ENCODE measurements around the gene RNPS1. TPM values are rescaled to one million over a fixed set of nuclear protein-coding genes. Genes with fewer than 3 reads are reported as not detected.

The RNPS1 gene
- polyA plus RNA-seq, 1 of the 3 experiments (the other 2 are of a cell fraction): 277 TPM

DNA sequence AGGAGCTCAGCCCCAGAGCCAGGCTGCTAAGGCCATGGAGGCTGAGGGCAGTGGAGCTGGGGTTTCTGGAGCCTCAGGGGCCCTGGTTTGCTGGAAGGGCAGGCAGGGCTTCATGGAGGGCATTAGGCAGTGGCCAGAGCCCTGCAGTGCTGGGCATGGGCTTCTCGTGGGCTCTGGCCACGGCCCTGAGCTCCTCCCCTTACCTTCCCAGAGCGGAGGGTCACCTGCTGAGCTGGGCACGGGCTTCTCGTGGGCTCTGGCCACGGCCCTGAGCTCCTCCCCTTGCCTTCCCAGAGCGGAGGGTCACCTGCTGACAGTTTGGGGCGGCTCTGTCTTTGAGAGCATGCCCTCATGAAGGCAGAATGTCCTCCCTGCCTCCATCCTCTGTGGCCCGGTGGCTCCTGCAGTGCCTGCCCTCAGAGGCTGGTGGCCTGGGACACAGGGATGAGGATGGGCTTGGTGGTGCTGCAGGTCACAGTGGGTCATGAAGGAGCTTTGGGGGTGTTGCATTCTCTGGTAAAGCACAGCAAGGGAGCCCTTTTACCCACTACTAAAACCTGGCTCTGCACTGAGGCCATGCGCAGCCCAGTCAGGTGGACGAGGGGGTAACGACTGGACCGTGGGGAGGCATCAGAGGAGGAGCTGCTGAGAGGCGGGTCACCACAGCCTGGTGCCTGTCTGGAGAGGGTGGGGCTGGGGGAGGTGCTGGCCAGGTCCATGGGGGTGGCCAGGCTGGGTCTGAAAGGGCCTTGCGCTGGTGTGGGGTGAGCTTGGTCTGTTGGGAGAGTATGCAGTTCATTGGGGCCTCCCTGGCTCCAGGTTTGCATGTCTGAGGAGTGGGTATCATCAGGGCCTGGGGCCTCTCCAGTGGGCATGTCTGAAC, 2.9 kb upstream of the RNPS1 start:
- Histone ChIP-seq H4K20me1 (ENCODE audit: insufficient read depth) (peaks cover 22% of the 10 kb centered on the region), H3K4me2 (peak overlapping the region; percentile 97; the same call in 1 of the 2 replicates), H3K4me1 (ENCODE audit: control insufficient read depth in 1 of 2, insufficient read depth in 2 of 2, low read depth in 1 of 2, low read length in 1 of 2) (peaks cover 8 to 24% of the 10 kb centered on the region in 2 experiments; a peak in 2 of 4 replicates), H3K27ac (ENCODE audit: low read depth in 2 of 2, low read length in 1 of 2) (no peak overlapping the region; a peak in 1 of 4 replicates), H3K36me3 (replicated peaks in 1 of 2; ENCODE audit: control insufficient read depth in 1 of 2, insufficient read depth in 2 of 2, low read length in 1 of 2) (peaks cover 2 to 7% of the 10 kb centered on the region in 2 experiments), H2AFZ (ENCODE audit: low read depth) (no peak overlapping the region), H3K9me3 (no peaks in the 10 kb centered on the region), H3K4me3 (ENCODE audit: low read depth in 2 of 2, low read length in 1 of 2) (no peak overlapping the region), H3K79me2 (ENCODE audit: insufficient read depth) (peaks cover 54% of the 10 kb centered on the region), H3K27me3 (ENCODE audit: insufficient read depth) (no peaks in the 10 kb centered on the region), H3K9ac (no peak overlapping the region), H3K9me2 (no peaks in the 10 kb centered on the region), H3F3A (replicated peaks; ENCODE audit: insufficient read depth) (peaks cover 9% of the 10 kb centered on the region)
- POLR2A ChIA-PET: interaction anchor here (0.6 to 1.5 kb wide), 4 partner anchors 10 to 44 kb away, joined by 3 read pairs; no protein-coding TSS in a partner anchor
- TF ChIP-seq JUND (IDR thresholded peaks at IDR 0.05) (no peak), NRF1 (IDR thresholded peaks at IDR 0.05; ENCODE audit: low read depth, low read length) (no peak), RXRA (IDR thresholded peaks at IDR 0.05; ENCODE audit: borderline replicate concordance, low read depth) (no peak), YY1 (IDR thresholded peaks at IDR 0.05; ENCODE audit: low read depth) (no peak), FOSL2 (IDR thresholded peaks at IDR 0.05; ENCODE audit: borderline replicate concordance, low read depth) (no peak), MEF2A (IDR thresholded peaks at IDR 0.05; ENCODE audit: borderline replicate concordance, low read depth) (no peak), RAD21 (IDR thresholded peaks at IDR 0.05; ENCODE audit: low read length) (no peak), POLR2AphosphoS5 (IDR thresholded peaks at IDR 0.05; ENCODE audit: low read depth, low read length) (no peak), SIN3A (IDR thresholded peaks at IDR 0.05; ENCODE audit: borderline replicate concordance, low read depth, low read length) (no peak), TCF12 (IDR thresholded peaks at IDR 0.05) (no peak), SMC3 (IDR thresholded peaks at IDR 0.05; ENCODE audit: low read depth, low read length) (no peak)
- TF ChIP-seq, protein P1, sequence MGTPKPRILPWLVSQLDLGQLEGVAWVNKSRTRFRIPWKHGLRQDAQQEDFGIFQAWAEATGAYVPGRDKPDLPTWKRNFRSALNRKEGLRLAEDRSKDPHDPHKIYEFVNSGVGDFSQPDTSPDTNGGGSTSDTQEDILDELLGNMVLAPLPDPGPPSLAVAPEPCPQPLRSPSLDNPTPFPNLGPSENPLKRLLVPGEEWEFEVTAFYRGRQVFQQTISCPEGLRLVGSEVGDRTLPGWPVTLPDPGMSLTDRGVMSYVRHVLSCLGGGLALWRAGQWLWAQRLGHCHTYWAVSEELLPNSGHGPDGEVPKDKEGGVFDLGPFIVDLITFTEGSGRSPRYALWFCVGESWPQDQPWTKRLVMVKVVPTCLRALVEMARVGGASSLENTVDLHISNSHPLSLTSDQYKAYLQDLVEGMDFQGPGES (IDR thresholded peaks at IDR 0.05; ENCODE audit: low read depth, low read length): no peak
- TF ChIP-seq, protein P2, sequence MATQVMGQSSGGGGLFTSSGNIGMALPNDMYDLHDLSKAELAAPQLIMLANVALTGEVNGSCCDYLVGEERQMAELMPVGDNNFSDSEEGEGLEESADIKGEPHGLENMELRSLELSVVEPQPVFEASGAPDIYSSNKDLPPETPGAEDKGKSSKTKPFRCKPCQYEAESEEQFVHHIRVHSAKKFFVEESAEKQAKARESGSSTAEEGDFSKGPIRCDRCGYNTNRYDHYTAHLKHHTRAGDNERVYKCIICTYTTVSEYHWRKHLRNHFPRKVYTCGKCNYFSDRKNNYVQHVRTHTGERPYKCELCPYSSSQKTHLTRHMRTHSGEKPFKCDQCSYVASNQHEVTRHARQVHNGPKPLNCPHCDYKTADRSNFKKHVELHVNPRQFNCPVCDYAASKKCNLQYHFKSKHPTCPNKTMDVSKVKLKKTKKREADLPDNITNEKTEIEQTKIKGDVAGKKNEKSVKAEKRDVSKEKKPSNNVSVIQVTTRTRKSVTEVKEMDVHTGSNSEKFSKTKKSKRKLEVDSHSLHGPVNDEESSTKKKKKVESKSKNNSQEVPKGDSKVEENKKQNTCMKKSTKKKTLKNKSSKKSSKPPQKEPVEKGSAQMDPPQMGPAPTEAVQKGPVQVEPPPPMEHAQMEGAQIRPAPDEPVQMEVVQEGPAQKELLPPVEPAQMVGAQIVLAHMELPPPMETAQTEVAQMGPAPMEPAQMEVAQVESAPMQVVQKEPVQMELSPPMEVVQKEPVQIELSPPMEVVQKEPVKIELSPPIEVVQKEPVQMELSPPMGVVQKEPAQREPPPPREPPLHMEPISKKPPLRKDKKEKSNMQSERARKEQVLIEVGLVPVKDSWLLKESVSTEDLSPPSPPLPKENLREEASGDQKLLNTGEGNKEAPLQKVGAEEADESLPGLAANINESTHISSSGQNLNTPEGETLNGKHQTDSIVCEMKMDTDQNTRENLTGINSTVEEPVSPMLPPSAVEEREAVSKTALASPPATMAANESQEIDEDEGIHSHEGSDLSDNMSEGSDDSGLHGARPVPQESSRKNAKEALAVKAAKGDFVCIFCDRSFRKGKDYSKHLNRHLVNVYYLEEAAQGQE (IDR thresholded peaks at IDR 0.05; ENCODE audit: low read depth, low read length): no peak
- TF ChIP-seq, protein P3, sequence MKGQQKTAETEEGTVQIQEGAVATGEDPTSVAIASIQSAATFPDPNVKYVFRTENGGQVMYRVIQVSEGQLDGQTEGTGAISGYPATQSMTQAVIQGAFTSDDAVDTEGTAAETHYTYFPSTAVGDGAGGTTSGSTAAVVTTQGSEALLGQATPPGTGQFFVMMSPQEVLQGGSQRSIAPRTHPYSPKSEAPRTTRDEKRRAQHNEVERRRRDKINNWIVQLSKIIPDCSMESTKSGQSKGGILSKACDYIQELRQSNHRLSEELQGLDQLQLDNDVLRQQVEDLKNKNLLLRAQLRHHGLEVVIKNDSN (IDR thresholded peaks at IDR 0.05; ENCODE audit: borderline replicate concordance, low read depth): no peak
- WGBS (ENCODE audit: low lambda C conversion rate): 78% methylated on average over 5 of the region's 15 CpGs
- CTCF ChIA-PET: interaction anchor here (1.3 kb wide), 2 partner anchors 70 to 152 kb away, joined by 4 to 5 read pairs; partner anchors contain the start of gene ABCA3
- DNase-seq: no peak

Measured in SK-N-SH (cell line).